ENCODE measurements around the gene NUFIP1. TPM values are rescaled to one million over a fixed set of nuclear protein-coding genes. Genes with fewer than 3 reads are reported as not detected.

Gene NUFIP1
- total and polyA plus RNA-seq, 2 experiments from 2014 or later = 7.7 to 23.9 TPM

- TF ChIP-seq, protein P1, sequence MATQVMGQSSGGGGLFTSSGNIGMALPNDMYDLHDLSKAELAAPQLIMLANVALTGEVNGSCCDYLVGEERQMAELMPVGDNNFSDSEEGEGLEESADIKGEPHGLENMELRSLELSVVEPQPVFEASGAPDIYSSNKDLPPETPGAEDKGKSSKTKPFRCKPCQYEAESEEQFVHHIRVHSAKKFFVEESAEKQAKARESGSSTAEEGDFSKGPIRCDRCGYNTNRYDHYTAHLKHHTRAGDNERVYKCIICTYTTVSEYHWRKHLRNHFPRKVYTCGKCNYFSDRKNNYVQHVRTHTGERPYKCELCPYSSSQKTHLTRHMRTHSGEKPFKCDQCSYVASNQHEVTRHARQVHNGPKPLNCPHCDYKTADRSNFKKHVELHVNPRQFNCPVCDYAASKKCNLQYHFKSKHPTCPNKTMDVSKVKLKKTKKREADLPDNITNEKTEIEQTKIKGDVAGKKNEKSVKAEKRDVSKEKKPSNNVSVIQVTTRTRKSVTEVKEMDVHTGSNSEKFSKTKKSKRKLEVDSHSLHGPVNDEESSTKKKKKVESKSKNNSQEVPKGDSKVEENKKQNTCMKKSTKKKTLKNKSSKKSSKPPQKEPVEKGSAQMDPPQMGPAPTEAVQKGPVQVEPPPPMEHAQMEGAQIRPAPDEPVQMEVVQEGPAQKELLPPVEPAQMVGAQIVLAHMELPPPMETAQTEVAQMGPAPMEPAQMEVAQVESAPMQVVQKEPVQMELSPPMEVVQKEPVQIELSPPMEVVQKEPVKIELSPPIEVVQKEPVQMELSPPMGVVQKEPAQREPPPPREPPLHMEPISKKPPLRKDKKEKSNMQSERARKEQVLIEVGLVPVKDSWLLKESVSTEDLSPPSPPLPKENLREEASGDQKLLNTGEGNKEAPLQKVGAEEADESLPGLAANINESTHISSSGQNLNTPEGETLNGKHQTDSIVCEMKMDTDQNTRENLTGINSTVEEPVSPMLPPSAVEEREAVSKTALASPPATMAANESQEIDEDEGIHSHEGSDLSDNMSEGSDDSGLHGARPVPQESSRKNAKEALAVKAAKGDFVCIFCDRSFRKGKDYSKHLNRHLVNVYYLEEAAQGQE (IDR thresholded peaks at IDR 0.05; ENCODE audit: unreplicated experiment) = no peak
- TF ChIP-seq CTCF (conservative IDR thresholded peaks at IDR 0.05; ENCODE audit: low read depth in 2 of 2) (no peak), NANOG (IDR thresholded peaks at IDR 0.05; ENCODE audit: borderline replicate concordance) (no peak)
These were observed 70.0 kb downstream of the NUFIP1 start (continued) for GRCh38 chr13:44919104-44919804.

GRCh38 chr13:44918326-44919103 lies 70.8 kb downstream of the NUFIP1 start:
- Mint-ChIP-seq H3K4me1 (peaks cover 8% of the 10 kb centered on the region), H3K27me3 (ENCODE audit: insufficient read depth, low read depth, poor library complexity) (peaks cover 5% of the 10 kb centered on the region), H3K27ac (no peak overlapping the region), H3K9me3 (no peaks in the 10 kb centered on the region; the same call in 2 of the 3 replicates), H3K36me3 (ENCODE audit: low read depth) (no peaks in the 10 kb centered on the region), H3K4me3 (no peak overlapping the region)
- H3K9me2 ChIP-seq (ENCODE audit: insufficient read depth) = no peaks in the 10 kb centered on the region
- no peaks in the 10 kb centered on the region for H3K36me3 ChIP-seq (ENCODE audit: insufficient read depth)
- ATAC-seq (peak; percentile 93), DNase-seq (ENCODE audit: low spot score) (peak; percentile 94)
- H2AFZ ChIP-seq = peak overlapping the region; percentile 80
- TF ChIP-seq CTCF (conservative IDR thresholded peaks at IDR 0.05; ENCODE audit: low read depth in 2 of 2) (peak; percentile 60 to 62), POLR2AphosphoS5 (IDR thresholded peaks at IDR 0.05; ENCODE audit: low read depth) (peak; percentile 71), CREB1 (CRISPR knock-in tag; IDR thresholded peaks at IDR 0.05; ENCODE audit: low read depth) (peak; percentile 89)
- TF ChIP-seq, protein P2, sequence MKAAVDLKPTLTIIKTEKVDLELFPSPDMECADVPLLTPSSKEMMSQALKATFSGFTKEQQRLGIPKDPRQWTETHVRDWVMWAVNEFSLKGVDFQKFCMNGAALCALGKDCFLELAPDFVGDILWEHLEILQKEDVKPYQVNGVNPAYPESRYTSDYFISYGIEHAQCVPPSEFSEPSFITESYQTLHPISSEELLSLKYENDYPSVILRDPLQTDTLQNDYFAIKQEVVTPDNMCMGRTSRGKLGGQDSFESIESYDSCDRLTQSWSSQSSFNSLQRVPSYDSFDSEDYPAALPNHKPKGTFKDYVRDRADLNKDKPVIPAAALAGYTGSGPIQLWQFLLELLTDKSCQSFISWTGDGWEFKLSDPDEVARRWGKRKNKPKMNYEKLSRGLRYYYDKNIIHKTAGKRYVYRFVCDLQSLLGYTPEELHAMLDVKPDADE (IDR thresholded peaks at IDR 0.05) = no peak
- H3K4me1 ChIP-seq (ENCODE audit: insufficient read depth) = peaks cover 14% of the 10 kb centered on the region
- H3K27ac ChIP-seq (ENCODE audit: low read depth) = peak overlapping the region; percentile 93
- peak overlapping the region; percentile 86 for H3K4me2 ChIP-seq
- H4K20me1 ChIP-seq (replicated peaks; ENCODE audit: insufficient read depth) = no peaks in the 10 kb centered on the region
- H3K4me3 ChIP-seq = peak overlapping the region; percentile 53
- peaks cover 10% of the 10 kb centered on the region; the same call in 1 of the 2 replicates for H3F3A ChIP-seq (replicated peaks; ENCODE audit: low read depth)
- no peaks in the 10 kb centered on the region for H3K79me2 ChIP-seq (replicated peaks; ENCODE audit: insufficient read depth)
- no peaks in the 10 kb centered on the region for H3K27me3 ChIP-seq (ENCODE audit: insufficient read depth)
